Trophoblast cell (in vitro differentiated cells and primary cell): Measurements from ENCODE around the gene DISP3.

Experiments used
- DNase-seq, 2 donors: peaks; one replicate each; pipeline ENCODE4 v3.0.0-alpha.2; 2016
- H2AFZ ChIP-seq: 2 replicates; pipeline ENCODE4 v1.6.1; 2013; ENCODE audit warnings: low read length, moderate library complexity, mild to moderate bottlenecking; ENCODE audit not compliant: insufficient read depth, poor library complexity
- H2AK5ac ChIP-seq: 2 replicates; pipeline ENCODE4 v1.6.1; 2013; ENCODE audit warnings: mild to moderate bottlenecking, low read length
- H2BK120ac ChIP-seq: 2 replicates; pipeline ENCODE4 v1.6.1; 2013; ENCODE audit warnings: low read length, mild to moderate bottlenecking, moderate library complexity; ENCODE audit not compliant: insufficient read depth, poor library complexity
- H2BK12ac ChIP-seq: 2 replicates; pipeline ENCODE4 v1.6.1; 2013; ENCODE audit warnings: mild to moderate bottlenecking, low read length, moderate library complexity
- H2BK5ac ChIP-seq: 2 replicates; pipeline ENCODE4 v1.6.1; 2013; ENCODE audit warnings: low read length, low read depth, moderate library complexity, mild to moderate bottlenecking; ENCODE audit not compliant: poor library complexity
- H3K14ac ChIP-seq: 2 replicates; pipeline ENCODE4 v1.6.1; 2013; ENCODE audit warnings: mild to moderate bottlenecking, low read length
- H3K18ac ChIP-seq: 2 replicates; pipeline ENCODE4 v1.6.1; 2013; ENCODE audit warnings: mild to moderate bottlenecking, low read length
- H3K23ac ChIP-seq: 2 replicates; pipeline ENCODE4 v1.6.1; 2013; ENCODE audit warnings: low read length
- H3K27ac ChIP-seq: 2 replicates; pipeline ENCODE4 v1.5.1; 2013; ENCODE audit warnings: low read depth, mild to moderate bottlenecking, inconsistent platforms, low read length, moderate library complexity
- H3K27me3 ChIP-seq: 2 replicates; pipeline ENCODE4 v1.6.1; 2013; ENCODE audit warnings: inconsistent platforms, mild to moderate bottlenecking, low read length, moderate library complexity; ENCODE audit not compliant: insufficient read depth
- H3K36me3 ChIP-seq, 2 experiments: 1 replicate in 1 of 2; 2 replicates in 1 of 2; pipeline ENCODE4 v1.6.1; 2013; ENCODE audit warnings: low read length in 2 of 2, mild to moderate bottlenecking in 2 of 2, moderate library complexity in 1 of 2; ENCODE audit not compliant: insufficient read depth in 2 of 2, control insufficient read depth in 1 of 2
- H3K4ac ChIP-seq: 2 replicates; pipeline ENCODE4 v1.6.1; 2013; ENCODE audit warnings: low read depth, mild to moderate bottlenecking, low read length, moderate library complexity
- H3K4me1 ChIP-seq, 2 experiments: 1 replicate in 1 of 2; 2 replicates in 1 of 2; pipeline ENCODE4 v1.6.1; 2013; ENCODE audit warnings: low read length in 2 of 2, mild to moderate bottlenecking in 2 of 2, moderate library complexity in 1 of 2; ENCODE audit not compliant: insufficient read depth in 2 of 2, control insufficient read depth in 1 of 2
- H3K4me2 ChIP-seq: 2 replicates; pipeline ENCODE4 v1.6.1; 2013; ENCODE audit warnings: inconsistent platforms, mild to moderate bottlenecking, low read length, moderate library complexity
- H3K4me3 ChIP-seq: 2 replicates; pipeline ENCODE4 v1.5.1; 2013; ENCODE audit warnings: mild to moderate bottlenecking, low read depth, low read length, inconsistent platforms
- H3K79me1 ChIP-seq: one replicate; pipeline ENCODE4 v1.6.1; 2013; ENCODE audit warnings: low read length
- H3K79me2 ChIP-seq: 2 replicates; pipeline ENCODE4 v1.6.1; 2013; ENCODE audit warnings: low read length, mild to moderate bottlenecking; ENCODE audit not compliant: control insufficient read depth, insufficient read depth, poor library complexity
- H3K9ac ChIP-seq: 2 replicates; pipeline ENCODE4 v1.6.1; 2013; ENCODE audit warnings: mild to moderate bottlenecking, low read length
- H3K9me3 ChIP-seq: 2 replicates; pipeline ENCODE4 v1.6.1; 2013; ENCODE audit warnings: low read depth, mild to moderate bottlenecking, control low read depth, inconsistent platforms, low read length; ENCODE audit not compliant: insufficient read depth
- H4K12ac ChIP-seq: 2 replicates; pipeline ENCODE4 v1.6.1; 2013; ENCODE audit warnings: low read depth, mild to moderate bottlenecking, low read length, moderate library complexity
- H4K8ac ChIP-seq: 2 replicates; pipeline ENCODE4 v1.6.1; 2013; ENCODE audit warnings: low read depth, mild to moderate bottlenecking, low read length, moderate library complexity
- H4K91ac ChIP-seq: one replicate; pipeline ENCODE4 v1.6.1; 2013; ENCODE audit warnings: low read depth, mild to moderate bottlenecking, low read length, moderate library complexity
- WGBS: extraction: QIAGEN DNeasy Blood & Tissue Kit; methylation state at CpG from one replicate; pipeline ENCODE4 v1.1.7; 2013; ENCODE audit warnings: missing lambda C conversion rate; ENCODE audit not compliant: insufficient read length, insufficient coverage; ENCODE audit errors: extremely low coverage; 5-methylcytosine and 5-hydroxymethylcytosine counted together

Gene DISP3

GRCh38 chr1:11519629-11520031, 40.7 kb downstream of the DISP3 start:
- Histone ChIP-seq H4K8ac (no peak overlapping the region), H2BK5ac (no peak overlapping the region), H3K4me1 (no peaks in the 10 kb centered on the region), H3K18ac (no peak overlapping the region), H4K91ac (no peak overlapping the region), H3K9ac (no peak overlapping the region), H3K27ac (no peak overlapping the region), H2AFZ (no peak overlapping the region), H3K4ac (no peak overlapping the region), H2BK12ac (no peak overlapping the region), H3K79me2 (no peaks in the 10 kb centered on the region), H3K4me3 (no peak overlapping the region), H3K14ac (no peak overlapping the region), H4K12ac (no peak overlapping the region), H3K27me3 (no peaks in the 10 kb centered on the region), H3K4me2 (no peak overlapping the region), H2AK5ac (no peak overlapping the region), H3K9me3 (peaks cover 2% of the 10 kb centered on the region), H2BK120ac (no peak overlapping the region), H3K79me1 (no peaks in the 10 kb centered on the region), H3K36me3 (no peaks in the 10 kb centered on the region), H3K23ac (no peak overlapping the region)
- no CpG with 5 or more reads among the region's 13 CpGs for WGBS
- no peak for DNase-seq

GRCh38 chr1:11520531-11521233, 41.7 kb downstream of the DISP3 start:
- Histone ChIP-seq H2BK12ac (no peak overlapping the region), H3K18ac (no peak overlapping the region), H3K4ac (no peak overlapping the region), H3K4me3 (no peak overlapping the region), H3K9ac (no peak overlapping the region), H3K14ac (no peak overlapping the region), H3K9me3 (peaks cover 4% of the 10 kb centered on the region), H4K8ac (no peak overlapping the region), H3K4me1 (no peaks in the 10 kb centered on the region), H3K27ac (no peak overlapping the region), H2AFZ (no peak overlapping the region), H4K12ac (no peak overlapping the region), H2BK120ac (no peak overlapping the region), H3K27me3 (no peaks in the 10 kb centered on the region), H4K91ac (no peak overlapping the region), H3K79me2 (no peaks in the 10 kb centered on the region), H3K23ac (no peak overlapping the region), H3K79me1 (no peaks in the 10 kb centered on the region), H2AK5ac (no peak overlapping the region), H3K36me3 (no peaks in the 10 kb centered on the region), H3K4me2 (no peak overlapping the region), H2BK5ac (no peak overlapping the region)
- no CpG with 5 or more reads among the region's 23 CpGs for WGBS
- DNase-seq = no peak

- H3K79me1 ChIP-seq = no peaks in the 10 kb centered on the region
- H3K18ac ChIP-seq = no peak overlapping the region
- H3K4ac ChIP-seq = no peak overlapping the region
- H2BK5ac ChIP-seq = no peak overlapping the region
- H3K9ac ChIP-seq = no peak overlapping the region
- no peak overlapping the region for H2AFZ ChIP-seq
- H3K4me2 ChIP-seq = no peak overlapping the region
- no peaks in the 10 kb centered on the region for H3K27me3 ChIP-seq
- no peak overlapping the region for H3K14ac ChIP-seq
- no peak overlapping the region for H2BK120ac ChIP-seq
- no peak overlapping the region for H4K12ac ChIP-seq
- H3K4me3 ChIP-seq = no peak overlapping the region
- H3K9me3 ChIP-seq = peaks cover 3% of the 10 kb centered on the region
- no peak overlapping the region for H3K23ac ChIP-seq
- H3K4me1 ChIP-seq = no peaks in the 10 kb centered on the region
- H3K36me3 ChIP-seq = no peaks in the 10 kb centered on the region
- H2AK5ac ChIP-seq = no peak overlapping the region
- no peak overlapping the region for H3K27ac ChIP-seq
- no peak overlapping the region for H4K91ac ChIP-seq
- WGBS = no CpG with 5 or more reads among the region's 12 CpGs
- no peak overlapping the region for H4K8ac ChIP-seq
- DNase-seq = no peak
- no peak overlapping the region for H2BK12ac ChIP-seq
- no peaks in the 10 kb centered on the region for H3K79me2 ChIP-seq
Measured at GRCh38 chr1:11521582-11522399, 42.8 kb downstream of the DISP3 start.

GRCh38 chr1:11522400-11523235, 43.7 kb downstream of the DISP3 start:
- Histone ChIP-seq H3K36me3 (no peaks in the 10 kb centered on the region), H3K4me1 (no peaks in the 10 kb centered on the region), H3K9me3 (peaks cover 3% of the 10 kb centered on the region), H4K8ac (no peak overlapping the region), H3K23ac (no peak overlapping the region), H4K91ac (no peak overlapping the region), H3K4me2 (no peak overlapping the region), H2BK12ac (no peak overlapping the region), H2BK120ac (no peak overlapping the region), H2BK5ac (no peak overlapping the region), H2AK5ac (no peak overlapping the region), H2AFZ (no peak overlapping the region), H3K27ac (no peak overlapping the region), H3K9ac (no peak overlapping the region), H3K14ac (no peak overlapping the region), H4K12ac (no peak overlapping the region), H3K79me1 (no peaks in the 10 kb centered on the region), H3K18ac (no peak overlapping the region), H3K27me3 (no peaks in the 10 kb centered on the region), H3K79me2 (no peaks in the 10 kb centered on the region), H3K4ac (no peak overlapping the region), H3K4me3 (no peak overlapping the region)
- no CpG with 5 or more reads among the region's 8 CpGs for WGBS
- no peak for DNase-seq
